Skeletal muscle satellite cell (primary cell): Measurements from ENCODE around the gene BCAN.

Source experiments
- H3K27me3 ChIP-seq: 2 replicates; pipeline ENCODE4 v1.7.0; 2013; ENCODE audit warnings: low read length; ENCODE audit not compliant: control insufficient read depth, insufficient read depth
- H3K36me3 ChIP-seq: 2 replicates; pipeline ENCODE4 v1.7.0; 2013; ENCODE audit warnings: mild to moderate bottlenecking, control low read depth, low read length; ENCODE audit not compliant: insufficient read depth
- H3K4me1 ChIP-seq: 2 replicates; pipeline ENCODE4 v1.7.0; 2013; ENCODE audit warnings: low read length; ENCODE audit not compliant: control insufficient read depth, insufficient read depth
- H3K4me2 ChIP-seq: 2 replicates; pipeline ENCODE4 v1.7.0; 2013; ENCODE audit warnings: mild to moderate bottlenecking, low read length
- H3K4me3 ChIP-seq: 2 replicates; pipeline ENCODE4 v1.7.0; 2013; ENCODE audit warnings: low read length
- H3K9ac ChIP-seq: 2 replicates; pipeline ENCODE4 v1.7.0; 2013; ENCODE audit warnings: mild to moderate bottlenecking, low read depth, low read length, moderate library complexity
- H3K9me3 ChIP-seq: replicated peaks from 2 replicates; pipeline ENCODE4 v1.7.0; 2013; ENCODE audit warnings: mild to moderate bottlenecking, control low read depth, low read length

Gene BCAN

GRCh38 chr1:156646738-156647211 is 4.9 kb downstream of the BCAN start:
- H3K4me2 ChIP-seq: no peak overlapping the region
- no peaks in the 10 kb centered on the region for H3K9me3 ChIP-seq
- peaks cover 93% of the 10 kb centered on the region for H3K27me3 ChIP-seq
- H3K36me3 ChIP-seq: no peaks in the 10 kb centered on the region
- H3K4me3 ChIP-seq: no peak overlapping the region
- H3K9ac ChIP-seq: no peak overlapping the region
- no peaks in the 10 kb centered on the region for H3K4me1 ChIP-seq

- no peak overlapping the region for H3K9ac ChIP-seq
- H3K36me3 ChIP-seq: no peaks in the 10 kb centered on the region
- H3K4me1 ChIP-seq: no peaks in the 10 kb centered on the region
- H3K9me3 ChIP-seq: no peaks in the 10 kb centered on the region
- peaks cover 92% of the 10 kb centered on the region for H3K27me3 ChIP-seq
- H3K4me2 ChIP-seq: no peak overlapping the region
- H3K4me3 ChIP-seq: no peak overlapping the region
These were observed 5.4 kb downstream of the BCAN start for GRCh38 chr1:156647351-156647750.

GRCh38 chr1:156648496-156648895 is 6.6 kb downstream of the BCAN start:
- H3K4me1 ChIP-seq: no peaks in the 10 kb centered on the region
- no peak overlapping the region for H3K4me2 ChIP-seq
- no peak overlapping the region for H3K4me3 ChIP-seq
- no peaks in the 10 kb centered on the region for H3K36me3 ChIP-seq
- H3K9me3 ChIP-seq: no peaks in the 10 kb centered on the region
- no peak overlapping the region for H3K9ac ChIP-seq
- H3K27me3 ChIP-seq: peaks cover 83% of the 10 kb centered on the region

GRCh38 chr1:156648951-156649350 is 7.0 kb downstream of the BCAN start:
- H3K9ac ChIP-seq: no peak overlapping the region
- H3K36me3 ChIP-seq: no peaks in the 10 kb centered on the region
- no peak overlapping the region for H3K4me3 ChIP-seq
- H3K9me3 ChIP-seq: no peaks in the 10 kb centered on the region
- no peaks in the 10 kb centered on the region for H3K4me1 ChIP-seq
- no peak overlapping the region for H3K4me2 ChIP-seq
- H3K27me3 ChIP-seq: peaks cover 82% of the 10 kb centered on the region

- Histone ChIP-seq H3K27me3 (peaks cover 82% of the 10 kb centered on the region), H3K4me2 (no peak overlapping the region), H3K36me3 (no peaks in the 10 kb centered on the region), H3K4me1 (peaks cover 7% of the 10 kb centered on the region), H3K9me3 (no peaks in the 10 kb centered on the region), H3K4me3 (no peak overlapping the region), H3K9ac (no peak overlapping the region)
These were observed 10.4 kb downstream of the BCAN start for GRCh38 chr1:156652131-156652991.

GRCh38 chr1:156652992-156653355 is 11.1 kb downstream of the BCAN start:
- H3K36me3 ChIP-seq: no peaks in the 10 kb centered on the region
- H3K4me1 ChIP-seq: peaks cover 7% of the 10 kb centered on the region
- H3K27me3 ChIP-seq: peaks cover 76% of the 10 kb centered on the region
- H3K4me2 ChIP-seq: no peak overlapping the region
- no peak overlapping the region for H3K9ac ChIP-seq
- H3K4me3 ChIP-seq: no peak overlapping the region
- no peaks in the 10 kb centered on the region for H3K9me3 ChIP-seq

- no peak overlapping the region for H3K9ac ChIP-seq
- H3K9me3 ChIP-seq: no peaks in the 10 kb centered on the region
- H3K4me3 ChIP-seq: no peak overlapping the region
- H3K36me3 ChIP-seq: no peaks in the 10 kb centered on the region
- H3K27me3 ChIP-seq: peaks cover 59% of the 10 kb centered on the region
- no peak overlapping the region for H3K4me2 ChIP-seq
- peaks cover 13% of the 10 kb centered on the region for H3K4me1 ChIP-seq
These were observed 12.8 kb downstream of the BCAN start for GRCh38 chr1:156654700-156655099.

- H3K4me1 ChIP-seq: peaks cover 17% of the 10 kb centered on the region
- no peak overlapping the region for H3K9ac ChIP-seq
- H3K4me2 ChIP-seq: no peak overlapping the region
- H3K9me3 ChIP-seq: no peaks in the 10 kb centered on the region
- H3K36me3 ChIP-seq: no peaks in the 10 kb centered on the region
- H3K4me3 ChIP-seq: no peak overlapping the region
- H3K27me3 ChIP-seq: peaks cover 52% of the 10 kb centered on the region
These were observed 13.4 kb downstream of the BCAN start for GRCh38 chr1:156655151-156655903.

- Histone ChIP-seq H3K9ac (no peak overlapping the region), H3K36me3 (no peaks in the 10 kb centered on the region), H3K27me3 (peaks cover 46% of the 10 kb centered on the region), H3K4me3 (no peak overlapping the region), H3K4me2 (no peak overlapping the region), H3K4me1 (peaks cover 24% of the 10 kb centered on the region), H3K9me3 (no peaks in the 10 kb centered on the region)
These were observed 14.1 kb downstream of the BCAN start for GRCh38 chr1:156655904-156656516.

- peaks cover 40% of the 10 kb centered on the region for H3K27me3 ChIP-seq
- no peaks in the 10 kb centered on the region for H3K9me3 ChIP-seq
- H3K36me3 ChIP-seq: no peaks in the 10 kb centered on the region
- peaks cover 35% of the 10 kb centered on the region for H3K4me1 ChIP-seq
- H3K4me2 ChIP-seq: peak overlapping the region; percentile 81
- no peak overlapping the region for H3K9ac ChIP-seq
- peak overlapping the region; percentile 57 for H3K4me3 ChIP-seq
These were observed 15.2 kb downstream of the BCAN start for GRCh38 chr1:156656806-156657740.
